OCI-LY3 (cell line): Measurements from ENCODE around the gene PLP1.

Experiments
- CTCF ChIP-seq: fragments of 200-600, 300-600 bp; sonication (generic); IDR thresholded peaks from 2 replicates; pipeline ENCODE4 v1.5.1; 2014; ENCODE audit warnings: antibody characterized with exemption, low read length, low read depth
- EZH2phosphoT487 ChIP-seq: fragments of 200-600 bp; shearing (Covaris generic); IDR thresholded peaks from 2 replicates; pipeline ENCODE4 v1.6.1; 2018; ENCODE audit warnings: antibody characterized with exemption, mixed run types, low read depth

- TF ChIP-seq CTCF = no peak
- no peak for TF ChIP-seq EZH2phosphoT487
Measured at GRCh38 chrX:103825881-103826280, 49.2 kb downstream of the PLP1 start.
